Measurements from ENCODE around the gene LRP5.

- TF ChIP-seq, protein P1, sequence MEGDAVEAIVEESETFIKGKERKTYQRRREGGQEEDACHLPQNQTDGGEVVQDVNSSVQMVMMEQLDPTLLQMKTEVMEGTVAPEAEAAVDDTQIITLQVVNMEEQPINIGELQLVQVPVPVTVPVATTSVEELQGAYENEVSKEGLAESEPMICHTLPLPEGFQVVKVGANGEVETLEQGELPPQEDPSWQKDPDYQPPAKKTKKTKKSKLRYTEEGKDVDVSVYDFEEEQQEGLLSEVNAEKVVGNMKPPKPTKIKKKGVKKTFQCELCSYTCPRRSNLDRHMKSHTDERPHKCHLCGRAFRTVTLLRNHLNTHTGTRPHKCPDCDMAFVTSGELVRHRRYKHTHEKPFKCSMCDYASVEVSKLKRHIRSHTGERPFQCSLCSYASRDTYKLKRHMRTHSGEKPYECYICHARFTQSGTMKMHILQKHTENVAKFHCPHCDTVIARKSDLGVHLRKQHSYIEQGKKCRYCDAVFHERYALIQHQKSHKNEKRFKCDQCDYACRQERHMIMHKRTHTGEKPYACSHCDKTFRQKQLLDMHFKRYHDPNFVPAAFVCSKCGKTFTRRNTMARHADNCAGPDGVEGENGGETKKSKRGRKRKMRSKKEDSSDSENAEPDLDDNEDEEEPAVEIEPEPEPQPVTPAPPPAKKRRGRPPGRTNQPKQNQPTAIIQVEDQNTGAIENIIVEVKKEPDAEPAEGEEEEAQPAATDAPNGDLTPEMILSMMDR (IDR thresholded peaks at IDR 0.05; ENCODE audit: low read depth, low read length, poor library complexity, severe bottlenecking), result no peak
- TF ChIP-seq EZH2phosphoT487 (IDR thresholded peaks at IDR 0.05; ENCODE audit: borderline replicate concordance, low read length), result no peak
Observed at GRCh38 chr11:68399916-68400315, 87.5 kb downstream of the LRP5 start.
